NB4 (cell line): Measurements from ENCODE around the gene UTF1.

ENCODE experiments used
- MYC ChIP-seq: IDR thresholded peaks from 2 replicates; pipeline ENCODE4 v1.6.1; 2011; ENCODE audit warnings: low read depth, low read length
- POLR2A ChIP-seq: IDR thresholded peaks from 2 replicates; pipeline ENCODE4 v1.6.1; 2011; ENCODE audit warnings: mild to moderate bottlenecking; ENCODE audit not compliant: insufficient read length; ENCODE audit errors: extremely low read depth

GRCh38 chr10:133239990-133240389 is 10.0 kb downstream of the UTF1 start:
- TF ChIP-seq POLR2A (no peak), MYC (no peak)
